ENCODE results near the gene FGL2. TPM values are rescaled to one million over a fixed set of nuclear protein-coding genes. Genes with fewer than 3 reads are reported as not detected.
"Not testable (repeated sequence)": the region's sequence is repeated elsewhere in the genome, so short reads cannot be mapped to it uniquely, and the experiment has no call there.

The FGL2 gene
- total RNA-seq, 1 experiment from 2014 or later, result not detected

GRCh38 chr7:77232467-77232866, 32.8 kb upstream of the FGL2 start:
- Histone ChIP-seq H4K20me1 (ENCODE audit: control insufficient read depth, insufficient read depth, insufficient read length) (no peaks in the 10 kb centered on the region), H2BK5ac (ENCODE audit: insufficient read length, low read length) (no peak overlapping the region), H3K4me1 (ENCODE audit: insufficient read depth, low read length) (no peaks in the 10 kb centered on the region), H3K27ac (ENCODE audit: insufficient read length, low read depth, low read length) (no peak overlapping the region), H4K8ac (replicated peaks; ENCODE audit: insufficient read length, low read depth, low read length) (no peak overlapping the region), H3K23me2 (ENCODE audit: insufficient read length, low read depth, low read length, poor library complexity, severe bottlenecking) (no peaks in the 10 kb centered on the region), H3K4me2 (ENCODE audit: insufficient read depth, insufficient read length, low read length) (no peak overlapping the region), H2BK20ac (ENCODE audit: low read depth, low read length, poor library complexity, severe bottlenecking) (no peak overlapping the region), H3K27me3 (ENCODE audit: insufficient read depth, low read length) (no peaks in the 10 kb centered on the region; the same call in 1 of the 2 replicates), H2AFZ (ENCODE audit: low read length) (no peak overlapping the region), H3K56ac (ENCODE audit: insufficient read length, low read depth, low read length) (no peak overlapping the region), H3K23ac (ENCODE audit: insufficient read length, low read depth, low read length) (no peak overlapping the region), H2AK5ac (ENCODE audit: insufficient read length, low read length) (no peak overlapping the region), H3K79me2 (ENCODE audit: insufficient read depth, low read length) (no peaks in the 10 kb centered on the region), H4K91ac (ENCODE audit: insufficient read length, low read depth, low read length) (no peak overlapping the region), H3K9ac (ENCODE audit: extremely low read depth, insufficient read length, low read length) (no peak overlapping the region), H2BK15ac (ENCODE audit: low read depth, low read length) (no peak overlapping the region), H3K9me3 (ENCODE audit: control insufficient read depth, low read depth, low read length) (no peaks in the 10 kb centered on the region), H3K79me1 (ENCODE audit: insufficient read depth, low read depth, low read length, poor library complexity, severe bottlenecking) (no peaks in the 10 kb centered on the region), H2BK12ac (ENCODE audit: insufficient read length, low read depth, low read length) (no peak overlapping the region), H3K14ac (ENCODE audit: insufficient read depth, low read length) (no peak overlapping the region), H3K18ac (ENCODE audit: insufficient read length, low read depth, low read length) (no peak overlapping the region), H4K5ac (ENCODE audit: insufficient read length, low read depth, low read length) (no peak overlapping the region), H3T11ph (ENCODE audit: low read length) (no peak overlapping the region), H3K4ac (ENCODE audit: low read depth, low read length) (no peak overlapping the region), H2BK120ac (ENCODE audit: low read depth, low read length, poor library complexity, severe bottlenecking) (no peak overlapping the region)
- TF ChIP-seq, protein P1, sequence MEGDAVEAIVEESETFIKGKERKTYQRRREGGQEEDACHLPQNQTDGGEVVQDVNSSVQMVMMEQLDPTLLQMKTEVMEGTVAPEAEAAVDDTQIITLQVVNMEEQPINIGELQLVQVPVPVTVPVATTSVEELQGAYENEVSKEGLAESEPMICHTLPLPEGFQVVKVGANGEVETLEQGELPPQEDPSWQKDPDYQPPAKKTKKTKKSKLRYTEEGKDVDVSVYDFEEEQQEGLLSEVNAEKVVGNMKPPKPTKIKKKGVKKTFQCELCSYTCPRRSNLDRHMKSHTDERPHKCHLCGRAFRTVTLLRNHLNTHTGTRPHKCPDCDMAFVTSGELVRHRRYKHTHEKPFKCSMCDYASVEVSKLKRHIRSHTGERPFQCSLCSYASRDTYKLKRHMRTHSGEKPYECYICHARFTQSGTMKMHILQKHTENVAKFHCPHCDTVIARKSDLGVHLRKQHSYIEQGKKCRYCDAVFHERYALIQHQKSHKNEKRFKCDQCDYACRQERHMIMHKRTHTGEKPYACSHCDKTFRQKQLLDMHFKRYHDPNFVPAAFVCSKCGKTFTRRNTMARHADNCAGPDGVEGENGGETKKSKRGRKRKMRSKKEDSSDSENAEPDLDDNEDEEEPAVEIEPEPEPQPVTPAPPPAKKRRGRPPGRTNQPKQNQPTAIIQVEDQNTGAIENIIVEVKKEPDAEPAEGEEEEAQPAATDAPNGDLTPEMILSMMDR (conservative IDR thresholded peaks at IDR 0.05), result no peak
- H3K4me1 Mint-ChIP-seq, result peaks cover 4% of the 10 kb centered on the region in 2 experiments
- peaks cover 5 to 8% of the 10 kb centered on the region in 2 experiments; a peak in 3 of 5 replicates for H3K9me3 Mint-ChIP-seq
- no peak for DNase-seq
- peaks cover 2% of the 10 kb centered on the region; the same call in 1 of the 2 replicates for H3K27me3 Mint-ChIP-seq (ENCODE audit: low read depth)
- H3K36me3 Mint-ChIP-seq (ENCODE audit: insufficient read depth in 1 of 3, low read depth in 3 of 3), result no peaks in the 10 kb centered on the region
- H3K4me3 Mint-ChIP-seq, result no peak overlapping the region
- no peak overlapping the region; a peak in 1 of 7 replicates for H3K27ac Mint-ChIP-seq
- WGBS (ENCODE audit: extremely low coverage, insufficient read length, low lambda C conversion rate), result no CpG with 5 or more reads among the region's 2 CpGs

- H3K4me1 ChIP-seq (ENCODE audit: insufficient read depth, low read length); DNase-seq; H3K14ac ChIP-seq (ENCODE audit: insufficient read depth, low read length); H3K27ac ChIP-seq (ENCODE audit: insufficient read length, low read depth, low read length); H3K27me3 ChIP-seq (ENCODE audit: insufficient read depth, low read length); H2BK12ac ChIP-seq (ENCODE audit: insufficient read length, low read depth, low read length); H2BK5ac ChIP-seq (ENCODE audit: insufficient read length, low read length); H4K5ac ChIP-seq (ENCODE audit: insufficient read length, low read depth, low read length); H2BK120ac ChIP-seq (ENCODE audit: low read depth, low read length, poor library complexity, severe bottlenecking); H3K79me1 ChIP-seq (ENCODE audit: insufficient read depth, low read depth, low read length, poor library complexity, severe bottlenecking); H3K27me3 Mint-ChIP-seq (ENCODE audit: low read depth); H3K4ac ChIP-seq (ENCODE audit: low read depth, low read length); H2BK20ac ChIP-seq (ENCODE audit: low read depth, low read length, poor library complexity, severe bottlenecking); H4K20me1 ChIP-seq (ENCODE audit: control insufficient read depth, insufficient read depth, insufficient read length); H3K36me3 Mint-ChIP-seq (ENCODE audit: insufficient read depth in 1 of 3, low read depth in 3 of 3); H2BK15ac ChIP-seq (ENCODE audit: low read depth, low read length); H3K9me3 Mint-ChIP-seq; H4K8ac ChIP-seq (replicated peaks; ENCODE audit: insufficient read length, low read depth, low read length); H3K79me2 ChIP-seq (ENCODE audit: insufficient read depth, low read length); H3K18ac ChIP-seq (ENCODE audit: insufficient read length, low read depth, low read length); H3K23me2 ChIP-seq (ENCODE audit: insufficient read length, low read depth, low read length, poor library complexity, severe bottlenecking); H3T11ph ChIP-seq (ENCODE audit: low read length); H4K91ac ChIP-seq (ENCODE audit: insufficient read length, low read depth, low read length); H3K4me1 Mint-ChIP-seq; H3K9ac ChIP-seq (ENCODE audit: extremely low read depth, insufficient read length, low read length); H2AFZ ChIP-seq (ENCODE audit: low read length); H3K4me3 Mint-ChIP-seq; H3K4me2 ChIP-seq (ENCODE audit: insufficient read depth, insufficient read length, low read length); H3K27ac Mint-ChIP-seq; H3K56ac ChIP-seq (ENCODE audit: insufficient read length, low read depth, low read length); H3K9me3 ChIP-seq (ENCODE audit: control insufficient read depth, low read depth, low read length); H2AK5ac ChIP-seq (ENCODE audit: insufficient read length, low read length); H3K23ac ChIP-seq (ENCODE audit: insufficient read length, low read depth, low read length): not testable (repeated sequence)
Observed at GRCh38 chr7:77228795-77229194, 29.2 kb upstream of the FGL2 start.
